Adrenal gland (tissue), 12 donors: Measurements from ENCODE around the gene PHOSPHO2. TPM values are rescaled to one million over a fixed set of nuclear protein-coding genes. Genes with fewer than 3 reads are reported as not detected.

Experiments
- DNase-seq, 7 donors: peaks; one replicate each; pipeline ENCODE4 v3.0.0-alpha.2; 2019 to 2020
- H3K27ac ChIP-seq, 5 donors: fragments of 200-600 bp; sonication (generic) in 4 of 5; 1 replicate in 3 of 5; 2 replicates in 2 of 5; pipeline versions ENCODE4 v1.5.1 to v1.8.0; 2016 to 2020; ENCODE audit warnings: mild to moderate bottlenecking in 1 of 5
- H3K27me3 ChIP-seq: fragments of 200-600 bp; 2 replicates; pipeline ENCODE4 v1.8.0; 2021
- H3K36me3 ChIP-seq, 2 donors: fragments of 200-600 bp; replicated peaks in 1 of 2; 1 replicate in 1 of 2; 2 replicates in 1 of 2; pipeline versions ENCODE4 v1.5.1 to v1.8.0; 2018 to 2022
- H3K4me1 ChIP-seq, 2 donors: fragments of 200-600 bp; replicated peaks in 1 of 2; 1 replicate in 1 of 2; 2 replicates in 1 of 2; pipeline versions ENCODE4 v1.5.1 to v1.8.0; 2018 to 2021
- H3K4me3 ChIP-seq, 4 donors: fragments of 200-600 bp; sonication (generic) in 3 of 4; one replicate each; pipeline ENCODE4 v1.5.1; 2016 to 2018
- H3K9me3 ChIP-seq, 3 donors: fragments of 200-600 bp; sonication (generic) in 1 of 3; replicated peaks in 1 of 3; 1 replicate in 2 of 3; 2 replicates in 1 of 3; pipeline versions ENCODE4 v1.5.1 to v1.8.0; 2016 to 2021
- CTCF ChIP-seq, 6 experiments: fragments of 450-650 bp in 4 of 6; fragments of 200-600 bp in 2 of 6; sonication (generic) in 1 of 6; IDR thresholded peaks; 1 replicate in 5 of 6; 2 replicates in 1 of 6; pipeline versions ENCODE4 v1.5.1 to v1.8.0; 2016 to 2021; ENCODE audit warnings: antibody characterized with exemption in 6 of 6, mild to moderate bottlenecking in 2 of 6, moderate library complexity in 1 of 6
- POLR2A ChIP-seq, 2 donors: fragments of 450-650 bp; IDR thresholded peaks; one replicate each; pipeline ENCODE4 v1.6.1; 2017; ENCODE audit warnings: antibody characterized with exemption in 2 of 2, mild to moderate bottlenecking in 2 of 2, moderate library complexity in 1 of 2
- WGBS, 4 donors: extraction: QIAGEN DNeasy Blood & Tissue Kit in 2 of 4; methylation state at CpG; one replicate each; pipeline versions ENCODE4 v1.1.5 to v1.1.7; 2013 to 2017; 5-methylcytosine and 5-hydroxymethylcytosine counted together
- intact Hi-C, 2 donors: fragments of 100-400 bp; cut with DNase I; formaldehyde crosslinking; loops; one replicate each; pipeline versions ENCODE4 v1.14.1 to v1.15.0; 2022 to 2023
- polyA plus RNA-seq, 3 donors: library from polyadenylated mRNA; stranded (reverse); fragments of 200-250 nt in 2 of 3; fragments of 350-450 nt in 1 of 3; fragmentation: Illumina TruSeq in 1 of 3; extraction: RNeasy Lipid Tissue Mini Kit (QIAGEN cat#74804) in 1 of 3; gene quantifications; one replicate each; pipeline ENCODE4 v1.2.3, GENCODE V29; 2013 to 2014
- total RNA-seq, 9 donors: library from RNA; depleted of rRNA in 4 of 9; stranded (reverse); fragments of >200 nt in 4 of 9; fragments of 120-200 nt in 1 of 9; fragmentation: NEBNext Ultra II Directional in 1 of 9; extraction: Animal tissue kit (Norgen Biotek cat#: 25700) in 1 of 9; gene quantifications; one replicate each; pipeline versions ENCODE4 v1.1.0 to v1.2.4, GENCODE V29; 2013 to 2023
- donor health status: healthy with polysubstance abuse.
- donor health status: Bipolar disorder and iron deficiency.
- donor health status: DM: yes; HTN: yes; CAD: no.
- donor health status: DM: no; HTN: no; CAD: no.
- donor health status: DM: no; HTN: no; CAD: no.
- donor health status: DM: yes; HTN: yes; CAD: no.

PHOSPHO2 gene
- total and polyA plus RNA-seq, 12 donors = 0.69 to 6.6 (median 2.4) TPM

GRCh38 chr2:169712791-169713227 is 18.5 kb downstream of the PHOSPHO2 start:
- 89 to 95% (median 93%) methylated on average over 5 to 9 of the region's 9 CpGs for WGBS, 4 donors
- H3K36me3 ChIP-seq = no peaks in the 10 kb centered on the region
- H3K9me3 ChIP-seq = no peaks in the 10 kb centered on the region
- peaks cover 4 to 16% of the 10 kb centered on the region in 2 donors for H3K4me1 ChIP-seq
- intact Hi-C loops = no loop called here
- no peak for DNase-seq
- H3K27ac ChIP-seq = no peak overlapping the region
- no peak for TF ChIP-seq POLR2A (IDR thresholded peaks at IDR 0.05)
- TF ChIP-seq CTCF (IDR thresholded peaks at IDR 0.05) = no peak
- H3K27me3 ChIP-seq = no peaks in the 10 kb centered on the region
- no peak overlapping the region for H3K4me3 ChIP-seq

- Histone ChIP-seq H3K27ac (no peak overlapping the region), H3K36me3 (no peaks in the 10 kb centered on the region), H3K4me3 (no peak overlapping the region), H3K4me1 (peaks cover 4 to 16% of the 10 kb centered on the region in 2 donors), H3K9me3 (no peaks in the 10 kb centered on the region), H3K27me3 (no peaks in the 10 kb centered on the region)
- 90 to 100% (median 95%) methylated on average over 1 to 3 of the region's 3 CpGs for WGBS, 4 donors
- no peak for DNase-seq
- no peak for TF ChIP-seq CTCF (IDR thresholded peaks at IDR 0.05)
- TF ChIP-seq POLR2A (IDR thresholded peaks at IDR 0.05) = no peak
- intact Hi-C loops = no loop called here
Measured at GRCh38 chr2:169713331-169713730, 19.1 kb downstream of the PHOSPHO2 start.

- no peaks in the 10 kb centered on the region for H3K36me3 ChIP-seq
- WGBS, 4 donors = 83 to 88% (median 87%) methylated on average over 6 of the region's 6 CpGs
- peaks cover 4 to 16% of the 10 kb centered on the region in 2 donors for H3K4me1 ChIP-seq
- no peak for DNase-seq
- no peak overlapping the region for H3K4me3 ChIP-seq
- intact Hi-C loops = no loop called here
- no peak overlapping the region for H3K27ac ChIP-seq
- no peaks in the 10 kb centered on the region for H3K9me3 ChIP-seq
- no peaks in the 10 kb centered on the region for H3K27me3 ChIP-seq
- TF ChIP-seq POLR2A (IDR thresholded peaks at IDR 0.05) (no peak), CTCF (IDR thresholded peaks at IDR 0.05) (no peak)
Measured at GRCh38 chr2:169714699-169715098, 20.4 kb downstream of the PHOSPHO2 start.

- Histone ChIP-seq H3K27ac (no peak overlapping the region), H3K4me3 (peak overlapping the region in 2 of 4 donors; percentile 22 to 53), H3K9me3 (no peaks in the 10 kb centered on the region), H3K27me3 (no peaks in the 10 kb centered on the region), H3K36me3 (no peaks in the 10 kb centered on the region), H3K4me1 (peaks cover 4 to 16% of the 10 kb centered on the region in 2 donors)
- intact Hi-C loops = no loop called here
- peak in 3 of 7 donors; percentile 24 to 56 (median 24) for DNase-seq
- 29 to 36% (median 32%) methylated on average over 7 to 17 of the region's 17 CpGs for WGBS, 4 donors
- TF ChIP-seq CTCF (IDR thresholded peaks at IDR 0.05) (no peak), POLR2A (IDR thresholded peaks at IDR 0.05) (no peak)
Measured at GRCh38 chr2:169715379-169716237, 21.3 kb downstream of the PHOSPHO2 start.
